GM12801 (cell line): Measurements from ENCODE around the gene SMIM5.

Source experiments
- TF ChIP-seq, protein P1 (sequence below): IDR thresholded peaks from one replicate; pipeline ENCODE4 v1.5.1; 2011; ENCODE audit warnings: control low read depth; ENCODE audit not compliant: insufficient read length; ENCODE audit errors: extremely low read depth

SMIM5 gene

DNA sequence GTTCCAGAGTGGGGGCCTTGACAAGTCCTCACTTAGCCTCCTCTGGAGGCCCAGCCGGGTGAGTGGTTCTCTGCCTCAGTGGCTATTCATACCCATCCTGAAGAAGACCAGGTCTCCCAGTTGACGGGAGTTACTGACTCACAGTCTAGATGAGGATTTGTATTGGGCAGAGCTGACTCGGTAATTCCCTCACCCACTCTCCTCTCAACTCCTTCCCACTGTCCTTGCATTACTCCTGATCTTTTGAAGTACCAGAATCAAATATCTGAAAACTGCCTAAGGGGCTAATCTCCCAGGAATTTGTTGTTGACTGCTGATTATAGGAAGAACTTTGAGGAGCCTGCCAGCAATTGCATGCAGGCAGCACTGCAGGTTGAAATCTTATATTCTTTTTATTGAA, 48.1 kb downstream of the SMIM5 start:
- TF ChIP-seq, protein P1, sequence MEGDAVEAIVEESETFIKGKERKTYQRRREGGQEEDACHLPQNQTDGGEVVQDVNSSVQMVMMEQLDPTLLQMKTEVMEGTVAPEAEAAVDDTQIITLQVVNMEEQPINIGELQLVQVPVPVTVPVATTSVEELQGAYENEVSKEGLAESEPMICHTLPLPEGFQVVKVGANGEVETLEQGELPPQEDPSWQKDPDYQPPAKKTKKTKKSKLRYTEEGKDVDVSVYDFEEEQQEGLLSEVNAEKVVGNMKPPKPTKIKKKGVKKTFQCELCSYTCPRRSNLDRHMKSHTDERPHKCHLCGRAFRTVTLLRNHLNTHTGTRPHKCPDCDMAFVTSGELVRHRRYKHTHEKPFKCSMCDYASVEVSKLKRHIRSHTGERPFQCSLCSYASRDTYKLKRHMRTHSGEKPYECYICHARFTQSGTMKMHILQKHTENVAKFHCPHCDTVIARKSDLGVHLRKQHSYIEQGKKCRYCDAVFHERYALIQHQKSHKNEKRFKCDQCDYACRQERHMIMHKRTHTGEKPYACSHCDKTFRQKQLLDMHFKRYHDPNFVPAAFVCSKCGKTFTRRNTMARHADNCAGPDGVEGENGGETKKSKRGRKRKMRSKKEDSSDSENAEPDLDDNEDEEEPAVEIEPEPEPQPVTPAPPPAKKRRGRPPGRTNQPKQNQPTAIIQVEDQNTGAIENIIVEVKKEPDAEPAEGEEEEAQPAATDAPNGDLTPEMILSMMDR = no peak

DNA sequence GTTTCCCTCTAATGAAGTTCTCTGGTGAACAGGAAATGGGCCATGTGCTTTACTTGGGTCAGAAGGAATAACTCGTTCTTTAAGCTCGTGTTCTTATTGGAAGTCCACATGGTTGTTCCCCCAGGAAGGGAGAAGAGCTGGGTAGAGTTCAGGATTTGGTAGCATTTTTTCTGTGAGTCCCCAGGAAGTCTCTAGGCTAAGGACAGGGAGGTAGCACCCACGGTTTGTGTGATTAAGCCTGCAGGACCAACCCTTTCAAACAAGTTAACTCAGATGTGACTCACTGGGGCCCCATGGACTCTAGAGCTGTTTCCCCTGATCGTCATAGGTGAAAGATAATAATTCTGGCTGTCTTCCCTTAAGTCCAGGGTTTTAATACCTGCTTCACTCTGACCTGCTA, 50.3 kb downstream of the SMIM5 start:
- TF ChIP-seq, protein P1 = no peak

DNA sequence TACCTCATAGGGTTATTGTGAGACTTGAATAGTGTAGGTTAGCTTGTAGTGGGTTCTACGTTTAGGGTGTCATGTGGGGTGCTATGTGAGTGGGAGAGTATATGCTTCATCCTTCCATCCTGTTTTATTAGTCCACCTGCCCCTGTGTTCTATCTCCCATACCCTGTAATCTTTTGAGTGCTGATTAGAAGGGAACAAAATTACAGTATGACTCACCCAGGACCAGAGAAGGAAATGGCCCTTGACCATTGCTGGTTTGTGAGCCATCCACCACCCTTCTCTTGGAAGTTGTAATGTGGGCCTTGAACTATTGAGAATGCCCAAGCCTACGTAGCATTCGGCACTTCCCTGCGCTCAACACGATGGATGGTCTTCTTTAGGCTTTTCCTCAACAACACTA, 51.0 kb downstream of the SMIM5 start:
- TF ChIP-seq, protein P1 = no peak

DNA sequence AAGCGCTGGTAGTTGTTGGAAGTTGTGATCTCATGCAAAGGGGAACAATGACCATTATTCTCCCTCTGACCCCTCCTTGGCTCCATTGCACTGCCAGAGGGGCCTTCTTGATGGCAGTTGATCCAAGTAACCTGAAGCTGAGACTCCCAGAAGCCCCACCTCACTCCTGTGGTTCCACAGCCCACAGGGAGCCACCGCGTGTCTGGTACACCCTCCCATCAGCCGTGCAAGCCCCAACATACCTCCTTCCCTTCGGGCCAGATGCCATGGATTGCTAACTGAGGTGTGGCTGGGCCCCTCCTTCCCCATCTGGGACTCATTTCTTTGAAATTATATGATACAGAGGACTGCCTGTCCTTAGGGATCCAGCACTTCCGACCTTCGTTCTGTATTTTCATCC, 51.7 kb downstream of the SMIM5 start:
- TF ChIP-seq, protein P1 = no peak

DNA sequence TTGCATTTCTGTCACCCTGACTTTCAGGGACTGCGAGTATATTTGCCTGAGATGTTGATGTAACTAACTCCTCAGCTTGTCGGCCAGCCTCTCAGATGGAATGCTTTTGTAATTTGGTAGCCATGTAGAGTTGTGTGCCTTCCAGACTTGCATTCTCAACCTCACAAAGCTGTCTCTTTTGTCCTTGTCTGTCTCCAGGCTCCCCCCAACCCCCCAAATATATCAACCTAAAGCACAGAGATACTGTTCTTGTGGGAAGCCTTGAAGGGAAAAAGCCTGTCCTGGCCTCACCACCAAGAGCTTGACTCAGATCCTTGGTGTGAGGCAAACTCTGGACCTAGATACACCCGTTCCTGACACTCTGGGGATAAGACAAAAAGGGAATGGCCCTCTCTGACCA, 52.3 kb downstream of the SMIM5 start:
- TF ChIP-seq, protein P1 = no peak

DNA sequence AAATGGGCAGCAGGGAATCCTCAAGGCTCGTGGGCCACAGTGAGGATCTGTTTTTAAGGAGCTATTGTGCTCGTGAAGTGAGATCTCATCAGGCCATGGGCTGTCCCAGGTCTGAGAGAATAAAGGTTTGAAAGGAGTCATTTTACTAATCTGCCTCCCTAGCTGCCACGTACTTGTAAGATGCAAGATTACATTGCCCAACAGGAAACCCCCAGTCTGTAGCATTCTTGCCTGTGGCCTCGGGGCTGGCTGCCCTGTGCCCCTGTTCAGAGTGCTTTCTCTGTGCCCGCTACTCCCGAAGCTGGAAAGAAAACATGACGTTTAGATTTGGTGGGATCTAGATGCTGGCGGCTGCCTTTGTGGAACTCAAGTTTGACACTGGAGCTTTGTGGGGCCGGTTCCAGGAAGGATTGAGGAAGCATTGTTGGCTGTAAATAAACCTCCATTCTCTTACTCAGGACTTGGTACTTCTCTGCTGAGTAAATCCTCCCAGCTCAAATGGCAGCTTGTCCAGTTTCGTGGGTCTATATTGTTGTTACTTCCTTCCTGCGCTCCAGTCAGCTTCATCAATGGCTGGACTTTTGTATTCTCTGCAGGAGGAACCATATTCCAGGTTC, 55.1 kb downstream of the SMIM5 start:
- TF ChIP-seq, protein P1 = no peak

DNA sequence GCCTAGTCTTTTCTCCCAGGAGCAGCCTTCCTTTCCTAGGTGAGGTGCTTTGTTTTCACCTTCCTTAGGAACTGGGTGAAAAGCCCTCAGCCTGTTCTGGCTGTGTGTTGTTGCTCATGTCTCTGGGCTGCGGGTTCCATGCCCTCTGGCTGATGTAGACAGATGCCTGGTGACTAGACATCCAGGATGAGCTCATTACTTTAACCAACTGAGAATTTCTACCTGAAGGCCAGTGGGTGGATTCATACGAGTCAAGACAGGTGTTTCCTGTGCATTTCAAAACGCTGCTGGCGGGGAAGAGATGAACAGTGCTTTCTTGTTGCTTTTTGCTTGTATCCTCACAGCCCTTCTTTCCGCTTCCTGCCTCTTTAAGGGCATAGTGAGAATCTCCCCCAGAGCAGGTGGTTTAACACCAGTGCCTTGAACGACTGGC, 56.2 kb downstream of the SMIM5 start:
- TF ChIP-seq, protein P1 = no peak
